ENCODE measurements around the gene MMRN1. TPM values are rescaled to one million over a fixed set of nuclear protein-coding genes. Genes with fewer than 3 reads are reported as not detected.

Gene MMRN1
- total RNA-seq, result not detected in 2 replicates

GRCh38 chr4:89894649-89895550 lies at the start of gene MMRN1:
TSS of gene MMRN1 (plus strand) at chr4:89894854. CDS start at chr4:89894972, 118 bp downstream.
- no peak within 1 kb of the TSS for H3K4me3 ChIP-seq (ENCODE audit: low read depth, low read length)
- DNase-seq (ENCODE audit: low read depth), result no peak
- no peak for TF ChIP-seq CTCF (IDR thresholded peaks at IDR 0.05; ENCODE audit: insufficient read depth, low read depth, low read length)

- no peak for TF ChIP-seq CTCF (IDR thresholded peaks at IDR 0.05; ENCODE audit: insufficient read depth, low read depth, low read length)
- DNase-seq (ENCODE audit: low read depth), result no peak
- H3K4me3 ChIP-seq (ENCODE audit: low read depth, low read length), result no peak overlapping the region
Observed at GRCh38 chr4:89847571-89848325, 46.9 kb upstream of the MMRN1 start.

- no peak for DNase-seq (ENCODE audit: low read depth)
- TF ChIP-seq CTCF (IDR thresholded peaks at IDR 0.05; ENCODE audit: insufficient read depth, low read depth, low read length), result no peak
- H3K4me3 ChIP-seq (ENCODE audit: low read depth, low read length), result no peak overlapping the region
Observed at GRCh38 chr4:89855236-89855635, 39.4 kb upstream of the MMRN1 start.

- TF ChIP-seq CTCF (IDR thresholded peaks at IDR 0.05; ENCODE audit: insufficient read depth, low read depth, low read length), result no peak
- DNase-seq (ENCODE audit: low read depth), result no peak
- no peak overlapping the region for H3K4me3 ChIP-seq (ENCODE audit: low read depth, low read length)
Observed at GRCh38 chr4:89860971-89861370, 33.7 kb upstream of the MMRN1 start.

GRCh38 chr4:89863533-89863932 lies 31.1 kb upstream of the MMRN1 start:
- no peak for TF ChIP-seq CTCF (IDR thresholded peaks at IDR 0.05; ENCODE audit: insufficient read depth, low read depth, low read length)

GRCh38 chr4:89868276-89868675 lies 26.4 kb upstream of the MMRN1 start:
- DNase-seq (ENCODE audit: low read depth), result no peak
- no peak overlapping the region for H3K4me3 ChIP-seq (ENCODE audit: low read depth, low read length)
- no peak for TF ChIP-seq CTCF (IDR thresholded peaks at IDR 0.05; ENCODE audit: insufficient read depth, low read depth, low read length)

More at GRCh38 chr4:89863533-89863932, 31.1 kb upstream of the MMRN1 start:
- no peak for DNase-seq (ENCODE audit: low read depth)
- no peak overlapping the region for H3K4me3 ChIP-seq (ENCODE audit: low read depth, low read length)
